DMS153 treated with DMSO at 0.1 percent for 48 hours (cell line): ENCODE data around the gene PPP2R2C.

ENCODE experiments used
- DNase-seq: peaks from one replicate; lab custom pipeline; 2025; ENCODE audit not compliant: unreplicated experiment; lab: John Stamatoyannopoulos, UW

Gene PPP2R2C

GRCh38 chr4:6368096-6368495 is 104.3 kb downstream of the PPP2R2C start:
- no peak for DNase-seq

- DNase-seq, result no peak
Measured at GRCh38 chr4:6367371-6367851, 105.0 kb downstream of the PPP2R2C start.

- DNase-seq, result no peak
Measured at GRCh38 chr4:6366581-6366980, 105.8 kb downstream of the PPP2R2C start.

GRCh38 chr4:6365545-6366086 is 106.8 kb downstream of the PPP2R2C start:
- DNase-seq, result no peak

DNA sequence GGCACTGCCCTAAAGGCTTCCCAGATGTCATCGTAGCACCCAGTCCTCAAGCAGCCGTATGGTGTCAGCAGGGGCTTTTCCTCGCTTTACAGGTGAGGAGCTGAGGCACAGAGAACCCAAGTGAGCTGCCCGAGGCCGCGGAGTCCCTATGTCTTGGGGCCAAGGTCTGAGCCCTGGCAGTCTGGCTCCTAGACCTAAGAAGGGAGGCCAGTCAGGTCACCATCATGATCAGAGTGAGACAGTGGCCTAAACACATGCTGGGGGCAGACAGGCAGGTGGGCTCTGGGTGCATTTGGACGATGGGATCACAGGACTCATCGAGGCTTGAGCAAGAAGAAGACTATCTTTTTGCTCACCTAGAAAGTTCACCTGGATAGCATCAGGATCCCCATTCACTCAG is 107.8 kb downstream of the PPP2R2C start:
- DNase-seq, result no peak

DNA sequence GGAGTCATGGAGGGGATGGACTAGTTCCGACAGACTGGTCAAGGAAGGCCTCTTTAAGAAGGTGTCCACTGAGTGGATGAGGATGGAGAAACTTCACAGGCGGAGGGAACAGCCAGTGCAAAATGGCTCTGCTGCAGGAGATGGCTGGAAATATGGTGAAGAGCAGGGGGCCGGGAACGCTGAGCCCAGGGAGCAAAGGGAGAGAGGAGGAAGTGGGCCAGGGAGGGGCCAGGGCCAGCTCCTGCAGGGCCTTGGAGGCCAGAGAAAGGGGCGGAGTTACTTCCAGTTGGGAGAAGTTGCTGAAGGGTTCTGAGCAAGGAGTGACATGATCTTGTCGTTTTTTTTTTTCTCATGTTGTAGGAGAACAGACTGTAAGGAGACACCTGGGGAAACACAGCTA is 108.3 kb downstream of the PPP2R2C start:
- DNase-seq, result no peak

DNA sequence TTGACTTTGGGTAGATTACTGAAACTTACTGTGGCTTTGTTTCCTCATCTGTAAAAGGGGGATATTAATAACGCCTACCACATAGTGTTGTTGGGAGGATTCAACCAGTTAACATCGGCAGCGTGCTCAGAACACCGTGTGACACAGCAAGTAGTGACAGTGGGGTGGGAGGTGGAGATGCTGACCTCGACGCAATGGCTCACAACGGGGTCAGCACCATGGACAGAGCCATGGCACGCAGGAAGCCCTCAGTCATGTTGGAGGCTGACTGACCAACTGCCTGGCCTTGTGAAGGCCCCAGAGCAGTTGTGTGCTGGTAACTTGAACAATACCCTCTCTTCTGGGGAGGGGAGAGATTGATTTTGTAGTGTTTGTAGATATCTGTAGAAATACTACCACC is 109.5 kb downstream of the PPP2R2C start:
- DNase-seq, result no peak

DNA sequence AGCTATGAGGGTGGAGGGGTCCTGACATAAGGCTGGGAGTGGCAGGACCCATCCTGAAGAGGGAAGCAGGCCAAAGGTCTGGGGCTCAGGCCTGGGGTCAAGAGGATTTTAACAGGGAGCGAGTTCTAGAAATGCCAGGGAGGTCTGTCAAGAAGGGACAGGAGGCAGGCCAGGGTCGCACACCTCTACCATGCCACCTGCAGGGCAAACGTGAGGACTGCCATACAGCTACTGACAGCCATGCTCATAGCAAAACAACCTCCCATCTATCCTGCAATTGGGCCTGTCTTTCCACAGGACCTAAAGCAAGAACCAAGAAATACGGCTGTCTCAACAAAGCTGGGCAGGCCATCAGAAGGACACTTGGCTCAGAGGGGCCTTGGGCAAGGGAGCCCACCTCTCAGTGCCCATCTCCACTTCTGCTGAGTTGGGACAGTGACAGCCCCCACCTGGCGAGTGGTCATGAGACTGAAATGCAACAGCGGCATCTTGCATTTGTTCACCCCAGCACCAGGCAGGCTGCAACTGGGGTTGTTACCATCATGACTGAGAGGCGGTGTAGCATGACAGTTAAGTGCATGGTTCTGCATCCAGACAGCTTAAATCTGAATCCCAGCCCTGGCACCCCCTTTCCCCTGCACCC is 110.0 kb downstream of the PPP2R2C start:
- no peak for DNase-seq

- no peak for DNase-seq
Measured at GRCh38 chr4:6361076-6361784, 111.2 kb downstream of the PPP2R2C start.

DNA sequence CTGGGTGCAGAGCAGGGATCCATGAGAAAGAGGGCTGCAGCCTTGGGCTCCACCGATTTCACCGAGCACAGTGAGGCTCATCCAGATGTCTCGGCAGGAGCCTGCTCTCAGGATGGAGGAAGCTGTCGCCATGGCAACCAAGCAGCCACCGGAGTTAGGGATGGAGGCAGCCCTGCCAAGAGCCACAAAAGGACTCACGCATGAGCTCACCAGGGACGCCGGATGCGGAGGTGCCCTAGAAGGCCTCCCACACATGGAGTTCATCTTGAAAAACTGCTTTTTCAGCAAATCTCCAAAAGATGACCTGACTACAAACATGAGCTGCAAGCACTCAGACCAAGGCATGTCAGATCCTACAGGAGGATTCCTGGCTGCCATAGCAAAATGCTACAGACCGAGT is 112.0 kb downstream of the PPP2R2C start:
- DNase-seq, result no peak

- DNase-seq, result no peak
Measured at GRCh38 chr4:6359536-6360308, 112.7 kb downstream of the PPP2R2C start.

- no peak for DNase-seq
Measured at GRCh38 chr4:6357476-6357875, 114.9 kb downstream of the PPP2R2C start.

DNA sequence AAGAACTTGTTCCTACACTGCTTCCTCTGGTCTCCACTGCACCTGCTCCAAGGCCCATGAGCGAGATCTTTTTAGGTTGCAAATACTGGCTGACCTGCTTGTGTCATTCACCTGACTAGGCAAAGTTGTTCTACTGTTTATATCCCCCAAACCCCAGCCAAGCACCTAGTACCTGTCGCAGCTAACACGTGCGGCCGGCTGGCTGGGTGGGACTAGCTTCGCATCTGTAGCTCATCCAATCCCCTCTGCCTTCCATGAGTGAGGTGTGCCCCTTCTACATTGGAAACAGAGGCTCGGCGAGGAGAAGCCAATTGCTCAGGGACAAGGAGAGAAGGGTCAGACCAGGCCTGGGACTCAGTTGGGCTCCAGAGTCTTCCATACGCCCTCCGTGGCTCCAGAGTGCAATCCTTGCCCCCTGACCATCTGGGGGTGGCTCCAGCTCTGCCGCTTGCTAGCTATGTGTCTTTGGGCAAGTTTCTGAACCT is 116.3 kb downstream of the PPP2R2C start:
- no peak for DNase-seq

DNA sequence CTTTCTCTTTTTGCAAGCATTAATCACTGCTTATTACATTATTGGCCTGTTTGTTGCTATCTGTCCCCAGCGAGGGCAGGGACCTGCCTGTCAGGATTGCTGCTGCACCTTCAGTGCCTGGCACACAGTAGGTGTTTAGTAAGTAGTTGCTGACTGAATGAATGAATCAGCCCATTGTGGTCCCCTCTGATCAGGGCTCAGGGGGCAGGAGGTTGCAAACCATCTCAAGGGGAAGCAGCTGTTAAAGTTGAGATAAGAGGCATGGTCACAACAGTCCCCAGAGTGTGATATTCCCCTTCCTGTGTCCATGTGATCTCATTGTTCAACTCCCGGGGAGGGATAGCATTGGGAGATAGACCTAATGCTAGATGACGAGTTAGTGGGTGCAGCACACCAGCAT is 117.4 kb downstream of the PPP2R2C start:
- no peak for DNase-seq

DNA sequence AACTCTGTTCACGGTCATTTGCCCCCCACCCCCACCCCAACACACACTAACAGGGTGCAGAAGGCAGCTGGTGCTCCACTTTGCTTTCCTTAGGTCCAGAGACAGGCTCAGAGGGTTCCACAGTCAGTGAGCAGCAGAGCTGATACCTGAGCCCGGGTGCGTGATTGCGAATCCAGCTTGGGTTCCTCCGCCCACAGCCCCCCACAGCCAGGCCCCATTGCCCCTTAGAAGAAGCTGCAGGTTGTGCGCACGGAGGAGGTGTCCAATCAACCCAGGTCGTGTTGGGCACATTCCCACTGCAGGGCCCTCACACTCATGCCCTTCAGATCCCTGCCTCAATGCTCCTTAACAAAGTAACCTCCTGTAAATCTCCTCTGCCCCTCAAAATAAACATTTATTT is 117.8 kb downstream of the PPP2R2C start:
- DNase-seq, result no peak

DNA sequence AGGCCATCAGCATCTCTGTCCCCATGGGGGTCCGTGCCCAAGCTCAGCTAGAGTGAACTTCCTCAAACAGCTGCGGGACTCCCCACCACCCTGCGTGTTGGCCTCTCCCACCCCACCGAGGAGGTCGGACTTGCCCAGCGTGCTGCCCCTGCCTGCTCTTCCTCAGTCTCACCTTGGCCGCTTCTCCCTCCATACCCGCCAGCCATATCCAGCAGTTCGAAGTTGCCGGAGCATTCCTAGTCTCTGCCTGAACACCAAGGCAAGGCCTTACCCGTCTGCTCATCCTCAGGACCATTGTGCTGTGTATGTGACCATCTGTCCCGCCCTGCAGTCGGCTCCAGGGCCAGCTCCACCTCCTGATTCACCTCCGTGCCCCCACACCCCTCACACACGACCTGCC is 118.3 kb downstream of the PPP2R2C start:
- no peak for DNase-seq

DNA sequence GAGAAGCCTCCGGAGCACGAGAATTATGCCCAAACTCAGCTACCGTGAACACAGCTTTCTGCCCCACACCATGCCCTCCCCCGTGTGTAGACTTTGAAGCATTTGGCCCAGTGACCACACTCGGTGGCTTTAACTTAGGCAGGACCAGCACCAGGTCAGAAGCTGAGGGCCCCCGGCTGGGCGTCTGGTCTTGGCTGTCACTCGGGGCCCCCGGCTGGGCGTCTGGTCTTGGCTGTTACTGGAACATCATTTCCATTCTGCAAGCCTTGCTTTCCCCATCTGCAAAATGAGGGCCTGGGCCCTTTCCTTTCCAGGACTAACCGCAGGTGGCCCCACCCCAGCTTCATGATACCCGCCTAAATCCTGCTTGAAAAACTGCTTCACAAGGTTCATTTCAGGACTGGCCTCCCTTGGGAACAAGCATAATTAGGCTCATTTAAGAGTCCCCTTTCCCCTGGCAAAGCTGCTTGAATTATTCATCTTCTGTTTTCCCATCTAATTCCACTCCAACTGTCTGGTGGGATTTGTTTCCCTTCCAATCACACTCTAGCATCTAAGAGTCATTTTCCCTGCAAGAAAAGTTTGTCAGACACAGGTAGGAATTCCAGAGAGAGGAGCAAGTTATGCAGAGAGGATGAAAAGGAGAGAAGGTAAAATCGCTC is 120.3 kb downstream of the PPP2R2C start:
- no peak for DNase-seq

- no peak for DNase-seq
Measured at GRCh38 chr4:6351246-6352000, 121.0 kb downstream of the PPP2R2C start.

GRCh38 chr4:6350646-6351045 is 121.8 kb downstream of the PPP2R2C start:
- no peak for DNase-seq

- DNase-seq, result no peak
Measured at GRCh38 chr4:6349896-6350603, 122.4 kb downstream of the PPP2R2C start.
